Measurements from ENCODE around the gene EBLN1. TPM values are rescaled to one million over a fixed set of nuclear protein-coding genes. Genes with fewer than 3 reads are reported as not detected.
A peak's percentile ranks its signal among the peaks of the same experiment; 100 is the strongest.
"Not testable (repeated sequence)": the region's sequence is repeated elsewhere in the genome, so short reads cannot be mapped to it uniquely, and the experiment has no call there.

The EBLN1 gene
- total RNA-seq, 2 donors from 2014 or later: not detected

DNA sequence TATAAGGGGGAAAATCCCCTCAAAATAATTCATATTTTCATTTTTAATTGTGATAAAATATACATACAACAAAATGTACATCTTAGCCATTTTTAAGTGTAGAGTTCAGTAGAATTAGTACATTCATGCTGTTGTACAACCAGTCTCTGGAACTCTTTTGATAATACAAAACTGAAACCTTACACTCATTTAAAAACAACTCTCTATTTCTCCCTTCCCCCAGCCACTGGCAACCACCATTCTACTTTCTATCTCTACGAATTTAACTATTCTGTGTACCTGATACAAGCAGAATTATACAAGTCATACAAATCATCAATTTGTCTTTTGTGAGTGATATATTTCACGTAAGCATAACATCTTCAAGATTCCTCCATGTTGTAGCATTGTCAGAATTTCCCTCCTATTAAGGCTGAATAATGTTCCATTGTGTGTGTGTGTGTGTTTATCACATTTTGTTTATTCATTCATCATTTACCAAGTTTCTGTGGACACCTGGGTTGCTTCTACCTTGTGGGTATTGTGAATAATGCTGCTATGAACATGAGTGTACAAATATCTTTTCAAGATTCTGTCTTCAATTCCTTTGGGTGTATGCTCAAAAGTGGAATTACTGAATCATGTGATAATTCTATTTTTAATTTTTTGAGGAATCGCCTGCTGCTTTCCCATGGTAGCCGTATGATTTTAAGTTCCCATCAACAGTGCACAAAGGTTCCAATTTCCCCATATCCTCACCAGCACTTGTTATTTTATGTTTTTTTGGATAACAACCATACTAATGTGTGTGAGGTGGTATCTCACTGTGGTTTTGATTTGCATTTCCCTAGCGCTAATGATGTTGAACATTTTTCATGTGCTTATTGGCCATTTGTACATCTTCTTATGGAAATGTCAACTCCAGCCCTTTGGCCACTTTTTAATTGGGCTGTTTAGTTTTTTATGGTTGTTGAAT, 4.7 kb upstream of the EBLN1 start:
- no peak overlapping the region for H3K4me3 ChIP-seq
- H3K36me3 ChIP-seq: no peaks in the 10 kb centered on the region
- H3K4me1 ChIP-seq: no peaks in the 10 kb centered on the region
- H3K27me3 ChIP-seq: no peaks in the 10 kb centered on the region
- DNase-seq (ENCODE audit: low spot score): no peak
- TF ChIP-seq, protein P1, sequence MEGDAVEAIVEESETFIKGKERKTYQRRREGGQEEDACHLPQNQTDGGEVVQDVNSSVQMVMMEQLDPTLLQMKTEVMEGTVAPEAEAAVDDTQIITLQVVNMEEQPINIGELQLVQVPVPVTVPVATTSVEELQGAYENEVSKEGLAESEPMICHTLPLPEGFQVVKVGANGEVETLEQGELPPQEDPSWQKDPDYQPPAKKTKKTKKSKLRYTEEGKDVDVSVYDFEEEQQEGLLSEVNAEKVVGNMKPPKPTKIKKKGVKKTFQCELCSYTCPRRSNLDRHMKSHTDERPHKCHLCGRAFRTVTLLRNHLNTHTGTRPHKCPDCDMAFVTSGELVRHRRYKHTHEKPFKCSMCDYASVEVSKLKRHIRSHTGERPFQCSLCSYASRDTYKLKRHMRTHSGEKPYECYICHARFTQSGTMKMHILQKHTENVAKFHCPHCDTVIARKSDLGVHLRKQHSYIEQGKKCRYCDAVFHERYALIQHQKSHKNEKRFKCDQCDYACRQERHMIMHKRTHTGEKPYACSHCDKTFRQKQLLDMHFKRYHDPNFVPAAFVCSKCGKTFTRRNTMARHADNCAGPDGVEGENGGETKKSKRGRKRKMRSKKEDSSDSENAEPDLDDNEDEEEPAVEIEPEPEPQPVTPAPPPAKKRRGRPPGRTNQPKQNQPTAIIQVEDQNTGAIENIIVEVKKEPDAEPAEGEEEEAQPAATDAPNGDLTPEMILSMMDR (IDR thresholded peaks at IDR 0.05): no peak
- no peak overlapping the region for H3K27ac ChIP-seq
- no peaks in the 10 kb centered on the region for H3K9me3 ChIP-seq

DNA sequence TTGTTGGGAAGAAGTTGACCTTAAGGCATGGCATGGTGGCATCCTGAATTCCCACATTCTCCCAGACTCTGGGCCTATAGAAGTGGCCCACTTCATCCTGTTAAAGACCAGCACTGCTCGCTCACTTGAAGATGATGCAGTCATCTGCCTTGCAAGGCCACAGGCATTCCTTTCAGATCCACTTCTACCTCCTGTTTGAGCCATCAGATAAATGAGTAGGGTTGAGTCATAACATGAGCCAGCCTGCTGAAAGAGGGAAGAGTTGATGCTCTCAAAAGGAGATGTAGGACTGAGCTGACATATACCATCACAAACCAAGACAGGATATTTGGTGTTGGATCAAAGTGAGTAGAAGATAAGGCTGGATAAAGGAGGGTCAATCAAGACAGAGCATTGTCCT, 1.5 kb upstream of the EBLN1 start:
- Histone ChIP-seq H3K27me3 (no peaks in the 10 kb centered on the region), H3K27ac (no peak overlapping the region), H3K36me3 (no peaks in the 10 kb centered on the region), H3K4me3 (no peak overlapping the region), H3K9me3 (no peaks in the 10 kb centered on the region), H3K4me1 (no peaks in the 10 kb centered on the region)
- no peak for DNase-seq (ENCODE audit: low spot score)
- TF ChIP-seq, protein P1 (IDR thresholded peaks at IDR 0.05): no peak

DNA sequence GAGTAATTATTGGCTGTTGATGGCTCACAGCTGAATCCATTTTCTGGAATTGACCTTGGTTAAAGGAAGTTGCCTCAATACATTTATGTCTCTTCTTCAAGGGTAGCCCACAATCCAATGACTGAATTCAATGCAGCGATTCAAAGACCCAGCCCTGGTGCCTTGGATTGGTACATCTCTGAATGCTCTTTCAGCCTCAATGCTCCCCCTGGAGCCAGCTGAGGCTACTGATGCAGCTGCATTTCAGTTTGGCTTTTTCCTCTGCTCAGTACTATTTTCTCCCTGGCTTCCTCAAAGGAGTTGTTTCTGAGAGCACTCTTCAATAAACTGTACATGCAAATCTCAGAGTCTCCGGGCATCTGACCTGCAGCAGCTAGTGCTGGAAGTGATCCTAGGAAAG, 633 bp upstream of the EBLN1 start:
- DNase-seq (ENCODE audit: low spot score): no peak
- H3K4me3 ChIP-seq: no peak overlapping the region

DNA sequence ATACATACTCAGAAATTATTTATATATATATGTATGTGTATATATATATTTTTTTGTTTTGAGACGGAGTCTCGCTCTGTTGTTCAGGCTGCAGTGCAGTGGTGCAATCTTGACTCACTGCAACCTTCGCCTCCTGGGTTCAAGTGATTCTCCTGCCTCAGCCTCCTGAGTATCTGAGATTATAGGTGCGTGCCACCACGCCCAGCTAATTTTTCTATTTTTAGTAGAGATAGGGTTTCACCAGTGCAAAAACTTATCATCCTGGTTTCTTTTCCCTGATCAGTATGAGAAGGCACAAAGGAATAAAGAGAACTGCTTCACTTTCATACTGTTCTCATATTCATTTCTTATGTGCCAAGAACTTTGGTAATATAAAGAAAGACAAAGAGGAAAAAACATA, 731 bp downstream of the EBLN1 start:
- H3K4me3 ChIP-seq; H3K36me3 ChIP-seq; H3K27me3 ChIP-seq; DNase-seq (ENCODE audit: low spot score); H3K9me3 ChIP-seq; H3K27ac ChIP-seq; H3K4me1 ChIP-seq: not testable (repeated sequence)

More for the DNA sequence above, 633 bp upstream of the EBLN1 start:
- H3K4me1 ChIP-seq: no peaks in the 10 kb centered on the region
- H3K9me3 ChIP-seq: no peaks in the 10 kb centered on the region
- H3K27me3 ChIP-seq: no peaks in the 10 kb centered on the region
- TF ChIP-seq, protein P1 (IDR thresholded peaks at IDR 0.05): peak in 1 of 2 donors; percentile 10
- H3K27ac ChIP-seq: no peak overlapping the region
- H3K36me3 ChIP-seq: no peaks in the 10 kb centered on the region

DNA sequence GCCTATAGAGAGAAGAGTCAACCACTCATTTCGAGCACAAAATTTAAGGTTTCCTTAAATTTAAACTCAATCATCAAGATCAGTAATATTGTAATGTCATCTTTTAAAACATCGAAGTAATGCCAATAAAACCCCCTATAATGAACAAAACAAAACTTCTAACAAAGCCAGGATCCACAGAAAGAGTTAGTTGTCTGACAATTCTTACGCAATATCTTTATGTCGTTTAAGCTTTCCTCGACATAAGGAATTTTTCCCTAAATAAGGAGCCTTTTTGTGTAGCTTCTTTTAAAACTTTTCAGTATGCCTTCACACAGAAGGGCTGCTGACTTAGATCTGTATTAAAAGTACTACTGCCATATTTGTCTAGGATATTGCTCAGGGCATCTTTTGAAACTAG, 7.5 kb downstream of the EBLN1 start:
- Histone ChIP-seq H3K27ac (no peak overlapping the region), H3K27me3 (no peaks in the 10 kb centered on the region), H3K36me3 (no peaks in the 10 kb centered on the region), H3K4me1 (no peaks in the 10 kb centered on the region), H3K4me3 (no peak overlapping the region), H3K9me3 (no peaks in the 10 kb centered on the region)
- TF ChIP-seq, protein P1 (IDR thresholded peaks at IDR 0.05): no peak
- DNase-seq (ENCODE audit: low spot score): no peak

DNA sequence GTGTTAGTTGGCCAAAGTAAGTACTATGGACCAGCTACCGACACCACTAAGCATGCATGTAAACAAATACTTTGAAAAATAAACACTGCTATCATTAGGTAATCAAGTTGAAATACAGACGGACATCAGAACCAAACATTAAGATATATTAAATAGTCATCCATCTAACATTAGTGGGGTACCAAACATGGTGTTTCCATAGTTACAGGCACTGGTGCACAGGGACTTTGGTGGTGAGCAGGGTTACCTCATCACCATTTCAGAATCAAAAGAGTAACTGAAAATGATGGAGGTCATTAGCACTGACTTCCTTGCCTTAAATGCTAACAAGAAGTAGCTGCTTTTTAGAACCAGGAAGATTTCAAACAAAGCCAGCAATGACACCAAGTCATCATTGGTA, 23.9 kb downstream of the EBLN1 start:
- TF ChIP-seq, protein P1 (IDR thresholded peaks at IDR 0.05): no peak
- H3K27ac ChIP-seq: no peak overlapping the region

More for the DNA sequence above, 23.9 kb downstream of the EBLN1 start:
- Histone ChIP-seq H3K4me3 (no peak overlapping the region), H3K27me3 (no peaks in the 10 kb centered on the region), H3K4me1 (no peaks in the 10 kb centered on the region), H3K36me3 (no peaks in the 10 kb centered on the region), H3K9me3 (no peaks in the 10 kb centered on the region)
- no peak for DNase-seq (ENCODE audit: low spot score)

Data from right atrium auricular region (tissue), 2 donors.